ENCODE results near the gene NCS1.

NCS1 gene

DNA sequence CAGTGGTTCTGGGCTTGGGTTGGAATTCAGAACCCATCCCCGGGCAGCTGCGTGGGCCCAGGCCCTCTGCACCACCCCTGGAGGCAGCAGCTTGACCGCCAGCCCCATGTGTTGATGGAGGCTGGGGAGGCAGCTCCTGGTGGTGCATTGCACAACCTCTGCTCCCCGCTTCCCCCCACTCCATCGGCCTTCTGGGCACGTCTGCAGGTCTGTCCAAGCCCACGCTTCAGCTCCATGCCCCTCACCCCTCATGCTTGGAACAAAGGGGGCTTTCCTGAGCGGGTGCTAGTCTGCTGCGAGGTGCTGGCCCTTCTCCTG is 1.4 kb downstream of the NCS1 start:
- H3K18ac ChIP-seq (ENCODE audit: low read length), result no peak overlapping the region
- H3K79me1 ChIP-seq (ENCODE audit: low read length), result peaks cover 26% of the 10 kb centered on the region
- H2BK120ac ChIP-seq (ENCODE audit: low read depth, low read length), result no peak overlapping the region
- DNase-seq, result no peak
- peaks cover 3% of the 10 kb centered on the region for H3K4me1 ChIP-seq (ENCODE audit: control insufficient read depth, low read depth, low read length)
- peak overlapping the region; percentile 90 for H3K4me2 ChIP-seq (ENCODE audit: low read length)
- H3K27ac ChIP-seq (ENCODE audit: low read depth, low read length), result no peak overlapping the region
- no peak overlapping the region for H3K4ac ChIP-seq (ENCODE audit: low read depth, low read length)
- no peaks in the 10 kb centered on the region for H3K27me3 ChIP-seq (ENCODE audit: insufficient read depth, low read length, poor library complexity)
- peak overlapping the region; percentile 90 for H3K56ac ChIP-seq (ENCODE audit: low read length)
- WGBS (ENCODE audit: extremely low coverage, insufficient coverage, low lambda C conversion rate), result no CpG with 5 or more reads among the region's 9 CpGs
- no peak overlapping the region for H3K23ac ChIP-seq (ENCODE audit: low read length)
- peaks cover 39% of the 10 kb centered on the region for H3K79me2 ChIP-seq (ENCODE audit: control insufficient read depth, insufficient read depth, low read length)
- H4K5ac ChIP-seq (ENCODE audit: low read length), result no peak overlapping the region
- H3K36me3 ChIP-seq (ENCODE audit: control insufficient read depth, insufficient read depth, low read length), result no peaks in the 10 kb centered on the region
- H3K4me3 ChIP-seq (ENCODE audit: low read length), result peak overlapping the region; percentile 63
- no peak overlapping the region for H2BK5ac ChIP-seq (ENCODE audit: low read length)
- H3K9ac ChIP-seq (ENCODE audit: low read length), result peak overlapping the region; percentile 65
- H2BK15ac ChIP-seq (replicated peaks; ENCODE audit: low read depth), result no peak overlapping the region
- H4K8ac ChIP-seq (ENCODE audit: low read depth, low read length), result no peak overlapping the region
- H2AK5ac ChIP-seq (ENCODE audit: low read length), result peak overlapping the region; percentile 22

DNA sequence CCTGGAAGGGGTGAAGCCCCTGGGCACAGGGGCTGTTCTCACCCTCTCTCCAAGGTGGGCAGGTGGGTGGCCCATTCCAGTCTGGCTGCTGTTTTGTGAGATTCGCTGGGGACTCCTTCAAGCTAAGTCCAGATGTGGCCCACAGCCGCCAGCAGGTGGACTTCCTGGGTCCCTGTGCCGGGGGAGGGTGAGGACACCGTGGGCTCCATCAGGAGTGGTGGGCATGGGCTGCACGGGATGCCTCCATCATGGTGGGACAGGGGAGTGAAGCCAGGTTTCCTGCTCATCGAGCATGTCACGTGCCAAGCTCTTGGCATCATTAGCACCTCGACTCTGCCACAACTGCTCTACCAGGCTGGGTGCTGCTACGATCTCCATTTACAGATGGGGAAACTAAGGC is 1.8 kb downstream of the NCS1 start:
- WGBS (ENCODE audit: extremely low coverage, insufficient coverage, low lambda C conversion rate), result no CpG with 5 or more reads among the region's 9 CpGs
- Histone ChIP-seq H3K27me3 (ENCODE audit: insufficient read depth, low read length, poor library complexity) (no peaks in the 10 kb centered on the region), H3K4me3 (ENCODE audit: low read length) (no peak overlapping the region)

DNA sequence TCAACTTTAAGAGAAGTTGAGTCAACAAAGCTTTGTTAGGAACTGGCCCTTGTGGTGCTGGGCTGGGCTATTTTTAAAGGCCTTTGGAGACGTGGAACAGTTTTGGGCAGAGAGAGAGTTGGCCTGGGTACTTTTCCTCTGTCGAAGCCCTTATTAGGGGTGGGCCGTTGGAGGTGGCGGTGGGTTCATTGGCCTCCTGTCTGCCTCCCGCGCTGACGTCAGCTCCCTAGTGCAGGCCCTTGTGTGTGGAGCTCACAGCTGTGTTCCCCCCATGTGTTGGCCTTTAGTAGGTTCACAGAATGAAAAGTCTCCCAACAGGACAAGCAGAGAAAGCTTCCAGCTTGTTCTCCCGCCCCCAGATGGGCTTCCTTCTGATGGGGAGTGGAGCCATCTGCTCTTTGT is 2.7 kb downstream of the NCS1 start:
- Histone ChIP-seq H3K4me1 (ENCODE audit: control insufficient read depth, low read depth, low read length) (peaks cover 3% of the 10 kb centered on the region), H3K79me2 (ENCODE audit: control insufficient read depth, insufficient read depth, low read length) (peaks cover 44% of the 10 kb centered on the region), H3K4ac (ENCODE audit: low read depth, low read length) (no peak overlapping the region), H3K4me3 (ENCODE audit: low read length) (no peak overlapping the region), H2BK15ac (replicated peaks; ENCODE audit: low read depth) (no peak overlapping the region), H2BK5ac (ENCODE audit: low read length) (no peak overlapping the region), H3K18ac (ENCODE audit: low read length) (no peak overlapping the region), H3K56ac (ENCODE audit: low read length) (no peak overlapping the region), H3K4me2 (ENCODE audit: low read length) (no peak overlapping the region), H2BK120ac (ENCODE audit: low read depth, low read length) (no peak overlapping the region), H3K79me1 (ENCODE audit: low read length) (peaks cover 30% of the 10 kb centered on the region), H3K36me3 (ENCODE audit: control insufficient read depth, insufficient read depth, low read length) (no peaks in the 10 kb centered on the region), H2AK5ac (ENCODE audit: low read length) (no peak overlapping the region), H3K23ac (ENCODE audit: low read length) (no peak overlapping the region), H3K9ac (ENCODE audit: low read length) (no peak overlapping the region), H3K27me3 (ENCODE audit: insufficient read depth, low read length, poor library complexity) (no peaks in the 10 kb centered on the region), H3K27ac (ENCODE audit: low read depth, low read length) (no peak overlapping the region), H4K8ac (ENCODE audit: low read depth, low read length) (no peak overlapping the region), H4K5ac (ENCODE audit: low read length) (no peak overlapping the region)
- no peak for DNase-seq
- no CpG with 5 or more reads among the region's 8 CpGs for WGBS (ENCODE audit: extremely low coverage, insufficient coverage, low lambda C conversion rate)

More for the DNA sequence above, 1.8 kb downstream of the NCS1 start:
- no peak overlapping the region for H2AK5ac ChIP-seq (ENCODE audit: low read length)
- peaks cover 3% of the 10 kb centered on the region for H3K4me1 ChIP-seq (ENCODE audit: control insufficient read depth, low read depth, low read length)
- H4K5ac ChIP-seq (ENCODE audit: low read length), result no peak overlapping the region
- no peak overlapping the region for H2BK120ac ChIP-seq (ENCODE audit: low read depth, low read length)
- H3K23ac ChIP-seq (ENCODE audit: low read length), result no peak overlapping the region
- H3K36me3 ChIP-seq (ENCODE audit: control insufficient read depth, insufficient read depth, low read length), result no peaks in the 10 kb centered on the region
- no peak overlapping the region for H4K8ac ChIP-seq (ENCODE audit: low read depth, low read length)
- H3K79me2 ChIP-seq (ENCODE audit: control insufficient read depth, insufficient read depth, low read length), result peaks cover 39% of the 10 kb centered on the region
- no peak overlapping the region for H3K18ac ChIP-seq (ENCODE audit: low read length)
- no peak overlapping the region for H2BK15ac ChIP-seq (replicated peaks; ENCODE audit: low read depth)
- no peak overlapping the region for H2BK5ac ChIP-seq (ENCODE audit: low read length)
- peaks cover 26% of the 10 kb centered on the region for H3K79me1 ChIP-seq (ENCODE audit: low read length)
- H3K9ac ChIP-seq (ENCODE audit: low read length), result peak overlapping the region; percentile 65
- no peak overlapping the region for H3K27ac ChIP-seq (ENCODE audit: low read depth, low read length)
- peak overlapping the region; percentile 90 for H3K56ac ChIP-seq (ENCODE audit: low read length)
- peak overlapping the region; percentile 90 for H3K4me2 ChIP-seq (ENCODE audit: low read length)
- no peak for DNase-seq
- H3K4ac ChIP-seq (ENCODE audit: low read depth, low read length), result no peak overlapping the region

DNA sequence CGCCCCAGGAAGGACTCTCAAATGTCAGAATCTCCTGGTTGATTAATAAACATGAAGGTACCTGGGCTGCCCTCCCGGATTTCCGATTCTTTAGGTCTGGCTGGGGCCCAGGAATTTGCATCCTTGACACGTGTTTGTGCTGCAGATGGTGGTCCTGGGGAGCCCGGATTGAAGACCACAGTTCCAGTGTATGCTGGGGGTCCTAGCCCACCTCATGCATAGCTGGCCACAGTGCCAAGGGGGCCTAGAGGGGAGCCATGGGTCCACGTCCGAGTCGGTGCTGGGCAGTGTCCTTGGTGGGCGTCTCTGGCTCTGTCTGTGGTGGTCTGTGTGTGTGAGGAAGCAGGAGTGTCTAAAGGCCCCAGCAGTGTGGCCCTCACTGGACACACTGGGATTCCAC is 3.2 kb downstream of the NCS1 start:
- Histone ChIP-seq H2BK120ac (ENCODE audit: low read depth, low read length) (no peak overlapping the region), H3K27ac (ENCODE audit: low read depth, low read length) (no peak overlapping the region), H3K4me2 (ENCODE audit: low read length) (no peak overlapping the region), H3K4me3 (ENCODE audit: low read length) (no peak overlapping the region), H3K79me1 (ENCODE audit: low read length) (peaks cover 31% of the 10 kb centered on the region), H3K36me3 (ENCODE audit: control insufficient read depth, insufficient read depth, low read length) (no peaks in the 10 kb centered on the region), H4K8ac (ENCODE audit: low read depth, low read length) (no peak overlapping the region), H3K4ac (ENCODE audit: low read depth, low read length) (no peak overlapping the region), H3K56ac (ENCODE audit: low read length) (no peak overlapping the region), H3K18ac (ENCODE audit: low read length) (no peak overlapping the region), H3K23ac (ENCODE audit: low read length) (no peak overlapping the region), H3K9ac (ENCODE audit: low read length) (no peak overlapping the region), H3K4me1 (ENCODE audit: control insufficient read depth, low read depth, low read length) (peaks cover 3% of the 10 kb centered on the region), H2BK15ac (replicated peaks; ENCODE audit: low read depth) (no peak overlapping the region), H2AK5ac (ENCODE audit: low read length) (no peak overlapping the region), H4K5ac (ENCODE audit: low read length) (no peak overlapping the region), H3K27me3 (ENCODE audit: insufficient read depth, low read length, poor library complexity) (no peaks in the 10 kb centered on the region), H2BK5ac (ENCODE audit: low read length) (no peak overlapping the region), H3K79me2 (ENCODE audit: control insufficient read depth, insufficient read depth, low read length) (peaks cover 46% of the 10 kb centered on the region)
- DNase-seq, result no peak
- WGBS (ENCODE audit: extremely low coverage, insufficient coverage, low lambda C conversion rate), result no CpG with 5 or more reads among the region's 9 CpGs

DNA sequence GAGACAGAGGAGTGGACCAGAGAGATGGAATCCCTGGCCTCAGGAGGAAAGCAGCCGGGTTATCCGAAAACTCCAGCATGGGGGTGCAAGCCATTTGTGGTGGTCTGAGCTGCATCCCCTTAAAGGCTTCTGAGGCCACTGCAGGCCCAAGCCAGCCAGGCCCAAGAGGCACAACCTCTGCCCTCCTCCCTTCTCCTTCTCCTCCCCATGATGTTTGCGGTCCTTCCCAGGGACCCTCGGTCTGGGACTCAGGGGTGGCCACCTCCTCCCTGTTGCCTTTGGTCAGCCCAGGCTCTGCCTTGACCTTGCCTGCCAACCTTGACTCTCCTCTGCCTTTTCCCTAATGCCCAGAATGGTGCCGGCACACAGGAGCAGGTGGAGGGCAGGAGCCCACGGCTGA is 4.6 kb downstream of the NCS1 start:
- WGBS (ENCODE audit: extremely low coverage, insufficient coverage, low lambda C conversion rate), result no CpG with 5 or more reads among the region's 6 CpGs
- Histone ChIP-seq H3K27me3 (ENCODE audit: insufficient read depth, low read length, poor library complexity) (no peaks in the 10 kb centered on the region), H4K8ac (ENCODE audit: low read depth, low read length) (no peak overlapping the region), H3K9ac (ENCODE audit: low read length) (no peak overlapping the region), H2BK15ac (replicated peaks; ENCODE audit: low read depth) (no peak overlapping the region), H3K23ac (ENCODE audit: low read length) (no peak overlapping the region), H3K18ac (ENCODE audit: low read length) (no peak overlapping the region), H3K79me1 (ENCODE audit: low read length) (peaks cover 34% of the 10 kb centered on the region), H3K79me2 (ENCODE audit: control insufficient read depth, insufficient read depth, low read length) (peaks cover 48% of the 10 kb centered on the region), H3K36me3 (ENCODE audit: control insufficient read depth, insufficient read depth, low read length) (no peaks in the 10 kb centered on the region), H3K4me3 (ENCODE audit: low read length) (no peak overlapping the region), H3K56ac (ENCODE audit: low read length) (no peak overlapping the region), H2AK5ac (ENCODE audit: low read length) (no peak overlapping the region), H2BK5ac (ENCODE audit: low read length) (no peak overlapping the region), H3K4ac (ENCODE audit: low read depth, low read length) (no peak overlapping the region), H3K4me2 (ENCODE audit: low read length) (no peak overlapping the region), H4K5ac (ENCODE audit: low read length) (no peak overlapping the region), H3K4me1 (ENCODE audit: control insufficient read depth, low read depth, low read length) (peaks cover 3% of the 10 kb centered on the region), H2BK120ac (ENCODE audit: low read depth, low read length) (no peak overlapping the region), H3K27ac (ENCODE audit: low read depth, low read length) (no peak overlapping the region)
- DNase-seq, result no peak

DNA sequence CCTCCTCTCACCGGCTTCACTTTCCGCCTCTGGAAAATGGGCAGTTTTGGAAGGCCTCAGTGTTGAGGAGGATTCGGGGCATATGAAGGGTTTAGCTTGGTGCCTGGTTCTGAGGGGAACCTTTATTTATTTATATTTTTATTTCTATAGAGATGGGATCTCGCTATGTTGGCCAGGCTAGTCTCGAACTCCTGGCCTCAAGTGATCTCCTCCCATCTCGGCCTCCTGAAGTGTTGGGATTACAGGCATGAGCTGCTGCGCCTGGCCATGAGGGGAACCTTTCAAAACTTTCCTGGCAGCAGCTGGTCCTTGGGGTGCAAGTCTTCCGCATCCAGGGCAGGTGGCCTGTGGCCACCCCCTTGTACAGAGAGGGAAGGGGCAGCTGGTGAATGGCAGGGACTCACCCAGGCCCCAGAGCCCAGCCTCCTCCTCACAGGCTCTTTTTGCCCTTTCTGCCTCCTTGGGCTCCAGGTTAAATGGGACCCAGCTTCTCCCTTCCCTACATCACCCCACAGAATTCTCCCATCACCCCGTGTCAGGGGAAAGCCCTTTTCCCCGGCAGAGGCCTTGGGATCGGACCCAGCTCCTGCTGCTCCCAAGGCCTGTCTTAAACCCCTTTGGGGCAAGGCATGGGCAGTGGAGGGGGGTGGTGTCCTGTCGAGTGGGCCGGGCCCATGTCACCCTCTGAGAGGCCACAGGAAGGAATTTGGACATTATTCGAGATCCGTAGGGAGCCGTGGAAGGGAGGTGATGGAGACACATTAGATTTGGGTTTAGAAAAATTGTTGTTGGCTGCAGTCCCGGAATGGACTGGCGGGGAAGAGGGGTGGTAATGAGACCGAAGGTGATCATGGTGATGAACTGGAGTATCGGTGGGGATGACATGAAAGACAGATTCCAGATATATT is 5.9 kb downstream of the NCS1 start:
- no CpG with 5 or more reads among the region's 20 CpGs for WGBS (ENCODE audit: extremely low coverage, insufficient coverage, low lambda C conversion rate)
- Histone ChIP-seq H2BK5ac (ENCODE audit: low read length) (no peak overlapping the region), H3K36me3 (ENCODE audit: control insufficient read depth, insufficient read depth, low read length) (no peaks in the 10 kb centered on the region), H3K18ac (ENCODE audit: low read length) (no peak overlapping the region), H3K23ac (ENCODE audit: low read length) (no peak overlapping the region), H3K79me2 (ENCODE audit: control insufficient read depth, insufficient read depth, low read length) (peaks cover 51% of the 10 kb centered on the region), H3K79me1 (ENCODE audit: low read length) (peaks cover 37% of the 10 kb centered on the region), H4K5ac (ENCODE audit: low read length) (no peak overlapping the region), H3K4me1 (ENCODE audit: control insufficient read depth, low read depth, low read length) (peaks cover 6% of the 10 kb centered on the region), H3K27ac (ENCODE audit: low read depth, low read length) (no peak overlapping the region), H3K27me3 (ENCODE audit: insufficient read depth, low read length, poor library complexity) (no peaks in the 10 kb centered on the region), H3K4ac (ENCODE audit: low read depth, low read length) (no peak overlapping the region), H2BK15ac (replicated peaks; ENCODE audit: low read depth) (no peak overlapping the region), H2BK120ac (ENCODE audit: low read depth, low read length) (no peak overlapping the region), H3K4me2 (ENCODE audit: low read length) (no peak overlapping the region), H4K8ac (ENCODE audit: low read depth, low read length) (no peak overlapping the region), H3K9ac (ENCODE audit: low read length) (no peak overlapping the region), H3K56ac (ENCODE audit: low read length) (no peak overlapping the region), H2AK5ac (ENCODE audit: low read length) (no peak overlapping the region), H3K4me3 (ENCODE audit: low read length) (no peak overlapping the region)
- no peak for DNase-seq
